A549 treated with AZD9567 at 1 μM for 4 hours (cell line): ENCODE data around the gene ELAVL3. TPM values are rescaled to one million over a fixed set of nuclear protein-coding genes. Genes with fewer than 3 reads are reported as not detected.

Experiments
- total RNA-seq: library from RNA; stranded (reverse); fragments of 200-300 nt; extraction: Qiagen RNA extraction; gene quantifications from 5 replicates; pipeline ENCODE4 v1.2.3, GENCODE V29; 2022; ENCODE audit not compliant: insufficient read depth

The ELAVL3 gene
- total RNA-seq = 0.06 to 0.15 TPM (median 0.08 TPM) in 4 of 5 replicates, not detected in the other

GRCh38 chr19:11480715-11481533 is at the start of gene ELAVL3:
TSS of gene ELAVL3 (minus strand) at chr19:11481046. CDS start at chr19:11480608, 438 bp downstream.

GRCh38 chr19:11528551-11529341 is 47.9 kb upstream of the ELAVL3 start, which contains the start of gene ECSIT:
TSS of gene ECSIT (minus strand) at chr19:11529134. CDS start at chr19:11519170, 9,964 bp downstream.

GRCh38 chr19:11505504-11506100 is 24.8 kb upstream of the ELAVL3 start, which contains the start of gene ZNF653:
TSS of gene ZNF653 (minus strand) at chr19:11505839. CDS start at chr19:11505786, 53 bp downstream.

GRCh38 chr19:11435057-11435832 is 45.6 kb downstream of the ELAVL3 start, which contains the start of the genes ODAD3 and PRKCSH:
TSS of gene ODAD3 (minus strand) at chr19:11435121. CDS start at chr19:11435016, 105 bp downstream.
TSS of gene PRKCSH (plus strand) at chr19:11435635. CDS start at chr19:11436118, 483 bp downstream.

GRCh38 chr19:11418549-11419506 is 62.0 kb downstream of the ELAVL3 start, which contains the start of gene RGL3:
TSS of gene RGL3 (minus strand) at chr19:11419314. CDS start at chr19:11419278, 36 bp downstream.

Other genes with a start within 250 kb of the ELAVL3 start
- gene ANGPTL8, start 241.4 kb downstream of the ELAVL3 start, total RNA-seq = not detected in 5 replicates
- gene DOCK6, start 218.5 kb downstream of the ELAVL3 start, total RNA-seq = 7.8 to 12.7 TPM (median 8.8 TPM) in 5 replicates
- gene TSPAN16, start 184.9 kb downstream of the ELAVL3 start, total RNA-seq = not detected in 5 replicates
- 3.0 to 5.3 TPM (median 3.1 TPM) in 5 replicates for gene RAB3D, start 141.4 kb downstream of the ELAVL3 start, total RNA-seq
- gene TMEM205, start 134.8 kb downstream of the ELAVL3 start, total RNA-seq = 105 to 129 TPM (median 110 TPM) in 5 replicates
- gene CCDC159, start 134.5 kb downstream of the ELAVL3 start, total RNA-seq = 4.3 to 5.2 TPM (median 4.6 TPM) in 4 of 5 replicates, not detected in the other
- gene PLPPR2, start 125.6 kb downstream of the ELAVL3 start, total RNA-seq = 9.8 to 10.4 TPM (median 10.2 TPM) in 5 replicates
- 2.1 to 2.3 TPM (median 2.2 TPM) in 4 of 5 replicates, not detected in the other for gene SWSAP1, start 106.4 kb downstream of the ELAVL3 start, total RNA-seq
- 3.7 to 6.2 TPM (median 4.5 TPM) in 5 replicates for gene EPOR, start 96.7 kb downstream of the ELAVL3 start, total RNA-seq
- gene RGL3, start 61.7 kb downstream of the ELAVL3 start, total RNA-seq = 1.5 to 3.1 TPM (median 1.9 TPM) in 5 replicates
- gene ODAD3, start 45.9 kb downstream of the ELAVL3 start, total RNA-seq = 0.67 to 1.9 TPM (median 1.1 TPM) in 4 of 5 replicates, not detected in the other
- gene PRKCSH, start 45.4 kb downstream of the ELAVL3 start, total RNA-seq = 250 to 268 TPM (median 262 TPM) in 5 replicates
- gene ZNF653, start 24.8 kb upstream of the ELAVL3 start, total RNA-seq = 2.3 to 4.9 TPM (median 4.1 TPM) in 5 replicates
- gene ECSIT, start 48.1 kb upstream of the ELAVL3 start, total RNA-seq = 28.3 to 37.6 TPM (median 32.1 TPM) in 5 replicates
- 0.24 to 0.37 TPM (median 0.31 TPM) in 4 of 5 replicates, not detected in the other for gene CNN1, start 57.8 kb upstream of the ELAVL3 start, total RNA-seq
- gene ELOF1, start 78.2 kb upstream of the ELAVL3 start, total RNA-seq = 99.5 to 130 TPM (median 110 TPM) in 5 replicates
- 0.24 to 0.40 TPM (median 0.32 TPM) in 4 of 5 replicates, not detected in the other for gene ACP5, start 96.6 kb upstream of the ELAVL3 start, total RNA-seq
- gene ZNF627, start 116.4 kb upstream of the ELAVL3 start, total RNA-seq = 3.9 to 6.2 TPM (median 4.2 TPM) in 5 replicates